ENCODE data around the gene MGAT4C.

GRCh38 chr12:86057092-86057845 is 198.9 kb downstream of the MGAT4C start:
- TF ChIP-seq CTCF (IDR thresholded peaks at IDR 0.05; ENCODE audit: poor library complexity) (no peak), EZH2 (IDR thresholded peaks at IDR 0.05; ENCODE audit: borderline replicate concordance) (no peak)

Data from hepatocyte (in vitro differentiated cells).